ENCODE results near the gene RAB33B.

The RAB33B gene

DNA sequence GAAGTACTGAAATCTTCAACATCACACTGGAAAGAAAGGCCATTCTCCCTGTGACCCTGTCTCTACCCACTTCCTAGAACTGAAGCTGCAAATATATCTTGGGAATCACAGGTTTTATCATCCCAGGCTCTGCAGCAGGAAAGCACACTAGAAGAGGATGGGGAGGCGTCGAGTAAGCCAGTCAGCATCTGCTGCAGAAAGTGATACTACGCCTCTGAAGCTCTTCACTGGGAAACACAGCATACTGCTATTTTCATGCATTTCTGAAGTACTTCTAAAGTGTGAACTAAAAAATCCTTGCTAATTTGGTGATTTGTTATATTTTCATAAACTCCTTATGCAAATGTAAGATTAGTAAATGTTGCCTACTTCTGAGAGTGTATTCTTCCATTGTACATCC, 29.1 kb downstream of the RAB33B start:
- no peak overlapping the region for H3K4me3 ChIP-seq (ENCODE audit: low read depth, low read length)
- no peak for DNase-seq (ENCODE audit: low read depth, low spot score)
- TF ChIP-seq, protein P1, sequence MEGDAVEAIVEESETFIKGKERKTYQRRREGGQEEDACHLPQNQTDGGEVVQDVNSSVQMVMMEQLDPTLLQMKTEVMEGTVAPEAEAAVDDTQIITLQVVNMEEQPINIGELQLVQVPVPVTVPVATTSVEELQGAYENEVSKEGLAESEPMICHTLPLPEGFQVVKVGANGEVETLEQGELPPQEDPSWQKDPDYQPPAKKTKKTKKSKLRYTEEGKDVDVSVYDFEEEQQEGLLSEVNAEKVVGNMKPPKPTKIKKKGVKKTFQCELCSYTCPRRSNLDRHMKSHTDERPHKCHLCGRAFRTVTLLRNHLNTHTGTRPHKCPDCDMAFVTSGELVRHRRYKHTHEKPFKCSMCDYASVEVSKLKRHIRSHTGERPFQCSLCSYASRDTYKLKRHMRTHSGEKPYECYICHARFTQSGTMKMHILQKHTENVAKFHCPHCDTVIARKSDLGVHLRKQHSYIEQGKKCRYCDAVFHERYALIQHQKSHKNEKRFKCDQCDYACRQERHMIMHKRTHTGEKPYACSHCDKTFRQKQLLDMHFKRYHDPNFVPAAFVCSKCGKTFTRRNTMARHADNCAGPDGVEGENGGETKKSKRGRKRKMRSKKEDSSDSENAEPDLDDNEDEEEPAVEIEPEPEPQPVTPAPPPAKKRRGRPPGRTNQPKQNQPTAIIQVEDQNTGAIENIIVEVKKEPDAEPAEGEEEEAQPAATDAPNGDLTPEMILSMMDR (IDR thresholded peaks at IDR 0.05; ENCODE audit: insufficient read depth, low read length, missing control alignments): no peak
- ChIA-PET CTCF (interaction anchor here (1.2 to 3.0 kb wide), 2 partner anchors 14 to 135 kb away, joined by 4 to 27 read pairs; no protein-coding TSS in a partner anchor), POLR2A (no interaction called here)

DNA sequence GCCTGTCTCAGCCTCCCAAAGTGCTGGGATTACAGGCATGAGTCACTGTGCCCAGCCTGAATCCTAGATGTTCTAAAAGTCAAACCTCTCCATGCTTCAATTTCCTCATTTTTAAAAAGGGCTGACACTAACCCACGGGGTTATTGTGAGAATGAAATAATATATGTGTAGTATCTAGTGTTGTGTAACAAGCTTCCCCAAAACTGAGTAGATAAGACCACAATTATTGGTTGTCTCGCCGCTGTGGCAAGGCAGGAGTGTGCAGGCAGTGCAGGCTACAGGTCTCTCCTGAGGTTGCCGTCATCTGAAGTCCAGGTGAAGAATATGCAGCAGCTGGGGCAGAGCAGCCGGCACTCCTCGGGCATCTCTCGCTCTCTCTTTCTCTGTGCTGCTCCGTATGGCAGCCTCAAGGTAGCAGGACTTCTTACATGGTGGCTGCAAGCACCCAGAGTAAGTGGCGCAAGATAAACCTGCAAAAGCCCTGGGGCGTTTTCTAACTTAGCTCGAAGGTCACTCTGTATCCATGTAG, 30.9 kb downstream of the RAB33B start:
- ChIA-PET POLR2A (no interaction called here), CTCF (interaction anchor here (1.4 to 3.0 kb wide), 3 partner anchors 10 to 16 kb away, joined by 3 to 27 read pairs (median 6); no protein-coding TSS in a partner anchor)
- no peak overlapping the region for H3K4me3 ChIP-seq (ENCODE audit: low read depth, low read length)
- TF ChIP-seq, protein P1 (IDR thresholded peaks at IDR 0.05; ENCODE audit: insufficient read depth, low read length, missing control alignments): no peak
- DNase-seq (ENCODE audit: low read depth, low spot score): no peak

DNA sequence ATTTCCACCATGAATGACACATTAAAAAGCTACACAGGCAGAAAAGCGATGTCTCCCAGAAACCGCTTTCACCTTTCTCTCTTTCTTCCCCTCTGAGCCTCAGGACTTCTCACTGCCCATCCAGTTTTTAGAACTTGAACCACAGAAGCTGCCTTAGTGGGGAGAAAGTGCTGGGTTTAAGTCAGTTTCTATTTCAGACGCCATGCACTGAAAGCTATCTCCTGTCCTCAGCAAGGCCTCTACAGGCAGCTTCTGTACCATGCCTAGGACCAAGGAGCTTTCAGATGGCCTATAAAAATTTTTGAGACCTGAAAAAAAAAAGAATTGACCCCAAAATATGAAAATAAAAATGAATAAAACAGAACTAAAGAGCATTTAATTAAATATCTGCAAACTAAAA, 34.5 kb downstream of the RAB33B start:
- TF ChIP-seq, protein P1 (IDR thresholded peaks at IDR 0.05; ENCODE audit: insufficient read depth, low read length, missing control alignments): no peak
- CTCF ChIA-PET: interaction anchor here (3.9 kb wide), 1 partner anchor 9 kb away, joined by 40 read pairs; no protein-coding TSS in a partner anchor
- DNase-seq (ENCODE audit: low read depth, low spot score): no peak

DNA sequence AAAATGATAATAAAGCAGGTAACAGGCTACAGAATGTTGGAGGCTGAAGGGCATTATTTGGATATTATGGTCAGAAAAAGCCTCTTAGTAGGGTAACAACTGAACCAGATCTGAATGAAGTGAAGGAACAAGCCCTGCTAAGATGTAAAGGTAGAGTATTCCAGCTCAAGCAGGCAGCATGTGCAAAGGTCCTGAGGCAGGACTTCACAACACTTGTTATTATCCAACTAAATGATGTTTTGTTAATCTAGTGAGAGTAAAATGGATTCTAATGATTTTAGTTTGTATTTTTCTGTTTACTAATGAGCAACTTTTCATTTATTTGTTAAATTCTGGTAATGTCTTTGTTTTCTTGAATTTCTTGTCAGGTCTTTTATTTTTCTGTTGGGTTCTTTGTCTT, 35.7 kb downstream of the RAB33B start:
- POLR2A ChIA-PET: no interaction called here
- no peak for DNase-seq (ENCODE audit: low read depth, low spot score)
- no peak overlapping the region for H3K4me3 ChIP-seq (ENCODE audit: low read depth, low read length)
- TF ChIP-seq, protein P1 (IDR thresholded peaks at IDR 0.05; ENCODE audit: insufficient read depth, low read length, missing control alignments): no peak
- CTCF ChIA-PET: interaction anchor here (3.9 kb wide), 1 partner anchor 8 kb away, joined by 40 read pairs; no protein-coding TSS in a partner anchor

More for the DNA sequence above, 34.5 kb downstream of the RAB33B start:
- POLR2A ChIA-PET: no interaction called here
- no peak overlapping the region for H3K4me3 ChIP-seq (ENCODE audit: low read depth, low read length)

DNA sequence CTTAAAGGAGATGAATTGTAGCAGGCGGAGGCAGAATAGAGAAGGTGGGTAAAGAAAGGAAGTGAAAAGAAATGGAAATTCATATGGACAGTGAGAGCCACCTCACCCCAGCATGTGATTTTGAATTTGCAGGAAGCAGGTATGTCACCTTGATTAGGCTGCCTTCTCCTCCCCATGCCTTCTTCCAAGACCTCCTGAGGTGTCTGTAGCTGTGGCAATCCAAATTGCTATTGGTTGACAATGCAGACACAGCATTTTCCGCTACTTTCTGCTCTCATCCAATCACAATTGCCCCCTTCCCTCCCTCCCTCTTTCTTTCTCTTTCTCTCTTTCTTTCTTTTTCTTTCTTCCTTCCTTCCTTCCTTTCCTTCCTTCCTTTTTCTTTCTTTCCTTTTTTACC, 38.5 kb downstream of the RAB33B start:
- no peak for DNase-seq (ENCODE audit: low read depth, low spot score)
- CTCF ChIA-PET: no interaction called here
- POLR2A ChIA-PET: no interaction called here
- no peak overlapping the region for H3K4me3 ChIP-seq (ENCODE audit: low read depth, low read length)
- TF ChIP-seq, protein P1 (IDR thresholded peaks at IDR 0.05; ENCODE audit: insufficient read depth, low read length, missing control alignments): no peak

DNA sequence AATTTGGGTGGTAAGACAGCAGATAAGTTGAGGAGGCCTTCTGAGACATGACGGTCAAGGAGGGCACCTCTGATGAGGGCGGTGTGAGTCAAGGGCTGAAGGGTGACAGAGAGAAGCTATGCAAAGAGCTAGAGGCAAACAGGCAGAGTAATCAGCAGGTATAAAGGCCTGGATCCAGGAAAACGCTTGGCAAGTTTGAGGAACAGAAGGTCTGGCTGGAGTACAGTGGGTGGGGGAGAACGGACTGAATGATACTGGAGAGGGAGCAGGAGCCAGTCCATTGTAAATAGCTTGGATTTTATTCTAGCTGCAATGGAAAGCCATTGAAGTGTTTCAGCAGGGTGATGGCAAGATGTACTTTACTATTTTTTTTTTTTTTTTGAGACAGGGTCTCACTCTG, 39.3 kb downstream of the RAB33B start:
- DNase-seq (ENCODE audit: low read depth, low spot score): no peak
- no peak overlapping the region for H3K4me3 ChIP-seq (ENCODE audit: low read depth, low read length)
- CTCF ChIA-PET: no interaction called here
- TF ChIP-seq, protein P1 (IDR thresholded peaks at IDR 0.05; ENCODE audit: insufficient read depth, low read length, missing control alignments): no peak
- POLR2A ChIA-PET: no interaction called here

All from AG04449 (cell line).